ENCODE measurements around the gene TXNRD1.

TXNRD1 gene

DNA sequence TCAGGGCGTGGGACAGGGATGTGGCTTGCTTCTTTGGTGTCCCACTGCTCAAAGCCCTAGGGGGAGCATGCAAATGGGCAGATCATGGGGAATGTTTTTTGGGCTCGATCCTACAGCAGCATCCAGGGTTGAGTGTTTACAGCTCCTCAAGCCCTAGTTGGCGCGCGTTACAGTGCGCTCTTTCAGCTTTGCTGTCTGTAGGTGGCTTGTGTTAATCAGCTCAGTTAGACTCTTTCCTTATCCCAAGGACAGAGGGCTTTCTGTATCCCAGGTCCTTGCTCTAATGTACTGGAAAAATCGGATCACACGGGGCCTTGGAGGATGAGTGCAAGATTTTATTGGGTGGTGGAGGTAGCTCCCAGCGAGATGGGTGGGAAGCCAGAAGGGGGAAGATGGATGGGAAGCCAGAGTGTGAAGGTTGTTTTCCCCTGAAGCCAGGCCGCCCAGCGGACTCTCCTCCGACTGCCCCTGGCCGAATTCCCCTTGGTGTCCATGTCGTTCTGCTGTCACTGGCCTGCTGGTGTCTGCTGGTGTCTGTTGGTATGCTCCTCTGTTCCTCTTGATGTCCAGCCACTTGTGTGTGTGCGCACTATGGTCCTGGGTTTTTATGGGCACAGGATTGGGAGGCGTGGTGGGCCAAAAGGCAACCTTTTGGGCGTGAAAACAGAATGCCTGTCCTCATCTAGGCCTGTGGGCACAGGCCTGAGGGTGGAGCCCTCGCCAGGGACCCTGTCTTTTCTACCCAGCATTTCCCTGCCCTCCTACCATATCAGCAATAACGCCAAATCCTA is 10.7 kb upstream of the TXNRD1 start:
- H4K20me1 ChIP-seq (ENCODE audit: control insufficient read depth, insufficient read depth, low read depth, low read length) = no peaks in the 10 kb centered on the region
- no peaks in the 10 kb centered on the region for H3K36me3 ChIP-seq (ENCODE audit: control insufficient read depth, low read length)
- TF ChIP-seq CTCF (IDR thresholded peaks at IDR 0.05; ENCODE audit: low read depth, low read length, poor library complexity, severe bottlenecking) = no peak
- no peak for TF ChIP-seq EZH2phosphoT487 (IDR thresholded peaks at IDR 0.05; ENCODE audit: borderline replicate concordance, low read length)
- H3F3A ChIP-seq (ENCODE audit: control insufficient read depth, insufficient read depth) = no peaks in the 10 kb centered on the region
- peaks cover 5% of the 10 kb centered on the region for H3K9me3 ChIP-seq (ENCODE audit: control insufficient read depth, insufficient read depth, low read length)
- no peak overlapping the region for H3K4me2 ChIP-seq (ENCODE audit: low read length)
- H3K4me3 ChIP-seq (ENCODE audit: low read length) = no peak overlapping the region
- no peaks in the 10 kb centered on the region for H3K9me2 ChIP-seq (replicated peaks; ENCODE audit: control insufficient read depth, low read length)
- no peak overlapping the region for H3K27ac ChIP-seq (ENCODE audit: low read depth, low read length)
- no peaks in the 10 kb centered on the region for H3K79me2 ChIP-seq (ENCODE audit: control insufficient read depth, low read length)
- H3K4me1 ChIP-seq (ENCODE audit: control insufficient read depth, low read length) = peaks cover 4% of the 10 kb centered on the region; the same call in 1 of the 2 replicates
- 0 out of 2 replicates have a peak, but pooled peaks cover 4% of the 10 kb centered on the region for H3K27me3 ChIP-seq (ENCODE audit: control insufficient read depth, low read length)

- H3K4me2 ChIP-seq (ENCODE audit: low read length) = no peak overlapping the region
- H3K27me3 ChIP-seq (ENCODE audit: control insufficient read depth, low read length) = no peaks in the 10 kb centered on the region
- TF ChIP-seq CTCF (IDR thresholded peaks at IDR 0.05; ENCODE audit: low read depth, low read length, poor library complexity, severe bottlenecking) (no peak), EZH2phosphoT487 (IDR thresholded peaks at IDR 0.05; ENCODE audit: borderline replicate concordance, low read length) (no peak)
- H3F3A ChIP-seq (ENCODE audit: control insufficient read depth, insufficient read depth) = no peaks in the 10 kb centered on the region
- no peaks in the 10 kb centered on the region for H3K79me2 ChIP-seq (ENCODE audit: control insufficient read depth, low read length)
- H4K20me1 ChIP-seq (ENCODE audit: control insufficient read depth, insufficient read depth, low read depth, low read length) = no peaks in the 10 kb centered on the region
- no peak overlapping the region for H3K4me3 ChIP-seq (ENCODE audit: low read length)
- peaks cover 4% of the 10 kb centered on the region; the same call in 1 of the 2 replicates for H3K4me1 ChIP-seq (ENCODE audit: control insufficient read depth, low read length)
- no peaks in the 10 kb centered on the region for H3K9me2 ChIP-seq (replicated peaks; ENCODE audit: control insufficient read depth, low read length)
- H3K36me3 ChIP-seq (ENCODE audit: control insufficient read depth, low read length) = no peaks in the 10 kb centered on the region
- H3K27ac ChIP-seq (ENCODE audit: low read depth, low read length) = no peak overlapping the region
- no peaks in the 10 kb centered on the region for H3K9me3 ChIP-seq (ENCODE audit: control insufficient read depth, insufficient read depth, low read length)
These were observed 8.0 kb upstream of the TXNRD1 start for GRCh38 chr12:104207416-104208205.

DNA sequence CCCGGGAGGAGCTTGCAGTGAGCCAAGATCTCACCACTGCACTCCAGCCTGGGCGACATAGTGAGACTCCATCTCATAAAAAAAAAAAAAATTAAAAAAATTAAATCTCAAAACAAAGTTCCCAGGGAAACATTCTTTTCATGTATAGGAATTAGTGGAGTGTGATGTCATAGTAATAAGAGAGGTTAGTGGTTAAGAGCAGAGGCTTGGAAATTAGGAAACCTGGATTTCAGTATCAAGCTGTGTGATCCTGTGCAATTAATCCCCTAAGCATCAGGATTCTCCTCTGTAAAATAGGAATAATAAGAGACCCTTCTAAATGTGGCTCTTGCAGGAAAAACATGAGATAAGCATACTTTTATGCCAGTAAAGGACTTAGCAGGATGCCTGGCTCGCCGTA is 3.1 kb upstream of the TXNRD1 start:
- no peaks in the 10 kb centered on the region for H3K79me2 ChIP-seq (ENCODE audit: control insufficient read depth, low read length)
- H3K9me3 ChIP-seq (ENCODE audit: control insufficient read depth, insufficient read depth, low read length) = no peaks in the 10 kb centered on the region
- no peak overlapping the region for H3K4me2 ChIP-seq (ENCODE audit: low read length)
- H4K20me1 ChIP-seq (ENCODE audit: control insufficient read depth, insufficient read depth, low read depth, low read length) = no peaks in the 10 kb centered on the region
- H3F3A ChIP-seq (ENCODE audit: control insufficient read depth, insufficient read depth) = no peaks in the 10 kb centered on the region
- peaks cover 11% of the 10 kb centered on the region for H3K27me3 ChIP-seq (ENCODE audit: control insufficient read depth, low read length)
- no peaks in the 10 kb centered on the region for H3K36me3 ChIP-seq (ENCODE audit: control insufficient read depth, low read length)
- no peaks in the 10 kb centered on the region for H3K9me2 ChIP-seq (replicated peaks; ENCODE audit: control insufficient read depth, low read length)
- H3K27ac ChIP-seq (ENCODE audit: low read depth, low read length) = no peak overlapping the region
- H3K4me3 ChIP-seq (ENCODE audit: low read length) = no peak overlapping the region
- TF ChIP-seq EZH2phosphoT487 (IDR thresholded peaks at IDR 0.05; ENCODE audit: borderline replicate concordance, low read length) (no peak), CTCF (IDR thresholded peaks at IDR 0.05; ENCODE audit: low read depth, low read length, poor library complexity, severe bottlenecking) (no peak)
- H3K4me1 ChIP-seq (ENCODE audit: control insufficient read depth, low read length) = peaks cover 9% of the 10 kb centered on the region; the same call in 1 of the 2 replicates

Measured in DOHH2 (cell line).